GM06990 (cell line): Measurements from ENCODE around the gene ZNG1A.
"Not testable (repeated sequence)": the region's sequence is repeated elsewhere in the genome, so short reads cannot be mapped to it uniquely, and the experiment has no call there.

Source experiments
- DNase-seq: peaks from one replicate; pipeline ENCODE4 v3.0.0-alpha.2; 2011; ENCODE audit not compliant: insufficient read length; ENCODE audit errors: extremely low read depth
- H3K27me3 ChIP-seq: replicated peaks from 2 replicates; pipeline ENCODE4 v1.6.0; 2011; ENCODE audit warnings: low read length; ENCODE audit not compliant: control insufficient read depth, insufficient read depth
- H3K36me3 ChIP-seq: 2 replicates; pipeline ENCODE4 v1.5.1; 2011; ENCODE audit warnings: low read length; ENCODE audit not compliant: control insufficient read depth, insufficient read depth
- H3K4me3 ChIP-seq: replicated peaks from 2 replicates; pipeline ENCODE4 v1.5.1; 2011; ENCODE audit warnings: low read depth, mild to moderate bottlenecking, control low read depth, low read length
- TF ChIP-seq, protein P1 (sequence below): IDR thresholded peaks from 2 replicates; pipeline ENCODE4 v1.5.1; 2011; ENCODE audit warnings: low read length, control low read depth, mild to moderate bottlenecking, inconsistent platforms; ENCODE audit not compliant: insufficient read depth, poor library complexity, severe bottlenecking

The ZNG1A gene

DNA sequence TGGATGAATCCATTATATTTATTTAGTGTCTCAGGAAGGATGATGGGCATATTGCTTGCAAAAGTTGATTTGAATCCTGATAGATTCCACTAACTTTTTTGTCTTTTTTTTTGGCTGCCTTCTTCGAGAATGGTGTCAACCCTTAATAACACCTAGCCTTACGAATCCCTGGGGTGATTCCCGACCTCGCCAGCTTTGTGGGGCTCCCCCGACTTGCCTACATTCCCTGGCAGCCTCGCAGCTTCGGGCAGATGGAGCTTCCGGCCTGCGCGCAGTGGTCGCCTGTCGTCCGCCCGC is 35.4 kb upstream of the ZNG1A start:
- Histone ChIP-seq H3K27me3 (no peaks in the 10 kb centered on the region), H3K4me3 (peak overlapping the region; percentile 73), H3K36me3 (no peaks in the 10 kb centered on the region)
- TF ChIP-seq, protein P1, sequence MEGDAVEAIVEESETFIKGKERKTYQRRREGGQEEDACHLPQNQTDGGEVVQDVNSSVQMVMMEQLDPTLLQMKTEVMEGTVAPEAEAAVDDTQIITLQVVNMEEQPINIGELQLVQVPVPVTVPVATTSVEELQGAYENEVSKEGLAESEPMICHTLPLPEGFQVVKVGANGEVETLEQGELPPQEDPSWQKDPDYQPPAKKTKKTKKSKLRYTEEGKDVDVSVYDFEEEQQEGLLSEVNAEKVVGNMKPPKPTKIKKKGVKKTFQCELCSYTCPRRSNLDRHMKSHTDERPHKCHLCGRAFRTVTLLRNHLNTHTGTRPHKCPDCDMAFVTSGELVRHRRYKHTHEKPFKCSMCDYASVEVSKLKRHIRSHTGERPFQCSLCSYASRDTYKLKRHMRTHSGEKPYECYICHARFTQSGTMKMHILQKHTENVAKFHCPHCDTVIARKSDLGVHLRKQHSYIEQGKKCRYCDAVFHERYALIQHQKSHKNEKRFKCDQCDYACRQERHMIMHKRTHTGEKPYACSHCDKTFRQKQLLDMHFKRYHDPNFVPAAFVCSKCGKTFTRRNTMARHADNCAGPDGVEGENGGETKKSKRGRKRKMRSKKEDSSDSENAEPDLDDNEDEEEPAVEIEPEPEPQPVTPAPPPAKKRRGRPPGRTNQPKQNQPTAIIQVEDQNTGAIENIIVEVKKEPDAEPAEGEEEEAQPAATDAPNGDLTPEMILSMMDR: no peak
- no peak for DNase-seq

DNA sequence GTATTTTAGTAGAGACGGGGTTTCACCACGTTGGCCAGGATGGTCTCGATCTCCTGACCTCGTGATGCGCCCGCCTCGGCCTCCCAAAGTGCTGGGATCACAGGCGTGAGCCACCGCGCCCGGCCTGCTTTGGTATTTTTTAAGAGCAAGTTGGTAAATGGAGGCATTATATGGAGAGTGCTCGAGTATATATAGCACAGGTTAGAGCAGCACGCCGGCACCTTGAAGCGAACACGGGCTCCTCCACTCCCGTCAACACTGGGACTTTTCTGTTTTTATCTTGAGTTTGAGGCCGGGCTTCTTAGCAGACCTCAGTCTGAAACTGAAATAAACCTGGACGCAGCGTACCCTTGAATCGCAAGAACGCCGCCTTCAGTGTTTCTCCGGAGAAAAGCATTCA is 35.0 kb upstream of the ZNG1A start:
- not testable (repeated sequence) for H3K27me3 ChIP-seq, DNase-seq, H3K36me3 ChIP-seq
- peak overlapping the region; percentile 73 for H3K4me3 ChIP-seq

DNA sequence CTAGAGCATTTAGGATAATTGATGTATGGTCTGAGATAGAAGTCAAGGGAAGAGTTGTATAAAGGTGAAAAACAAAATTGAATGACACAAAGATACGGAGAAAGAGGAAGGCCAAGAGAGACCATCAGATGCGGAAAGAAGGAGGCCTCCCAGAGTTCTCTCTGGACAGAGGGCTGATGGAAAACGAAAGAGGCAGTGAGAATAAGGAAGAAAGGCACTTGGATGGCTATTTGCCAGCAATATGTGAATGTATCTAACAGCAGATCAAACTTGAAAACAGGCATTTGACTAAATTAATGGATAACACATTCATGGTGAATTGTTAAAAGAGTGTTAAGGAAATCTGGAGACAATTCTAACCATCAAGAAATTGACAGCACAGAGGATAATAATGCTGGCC is 33.4 kb upstream of the ZNG1A start:
- Histone ChIP-seq H3K4me3 (no peak overlapping the region), H3K27me3 (no peaks in the 10 kb centered on the region), H3K36me3 (no peaks in the 10 kb centered on the region)
- TF ChIP-seq, protein P1: no peak
- no peak for DNase-seq

DNA sequence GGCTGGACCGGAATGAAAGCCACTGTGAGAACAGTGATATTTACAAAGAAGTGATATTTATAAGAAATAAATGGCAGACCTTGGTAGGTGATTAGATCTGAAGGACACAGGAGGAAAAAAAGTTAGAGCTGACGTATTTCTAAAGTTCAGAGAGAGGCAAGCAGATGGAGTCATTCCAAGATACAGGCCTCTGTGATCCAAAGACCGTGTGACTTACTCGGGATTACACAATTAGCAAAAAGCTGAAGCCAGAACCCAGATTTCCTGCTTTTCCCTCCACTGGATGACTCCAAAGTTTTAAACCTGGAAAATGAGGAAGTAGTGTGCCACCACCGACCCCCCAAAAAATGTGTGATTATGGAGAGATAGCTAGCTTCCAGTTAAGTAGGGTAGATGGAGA is 32.7 kb upstream of the ZNG1A start:
- no peaks in the 10 kb centered on the region for H3K36me3 ChIP-seq
- no peak overlapping the region for H3K4me3 ChIP-seq
- H3K27me3 ChIP-seq: no peaks in the 10 kb centered on the region
- TF ChIP-seq, protein P1: no peak
- no peak for DNase-seq

DNA sequence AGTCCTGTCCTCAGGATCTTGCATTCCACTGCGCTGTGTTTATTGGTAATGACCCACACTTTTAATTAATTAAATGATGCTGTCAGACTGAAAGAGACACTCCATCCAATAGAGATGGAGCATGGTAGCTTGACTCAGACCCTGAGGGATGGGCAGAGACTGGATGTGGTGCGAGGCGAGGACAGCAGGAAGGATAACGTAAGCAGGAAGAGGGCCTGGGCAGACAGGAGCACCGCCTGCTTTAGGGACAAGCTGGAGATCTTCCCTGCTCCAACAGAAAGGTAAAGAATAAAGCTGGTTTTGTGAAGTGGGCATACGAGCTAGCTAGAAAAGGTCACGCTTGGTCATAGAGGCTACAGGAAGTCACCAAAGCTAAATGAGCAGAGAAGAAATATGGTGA is 32.2 kb upstream of the ZNG1A start:
- Histone ChIP-seq H3K27me3 (no peaks in the 10 kb centered on the region), H3K4me3 (no peak overlapping the region), H3K36me3 (no peaks in the 10 kb centered on the region)
- DNase-seq: no peak
- TF ChIP-seq, protein P1: no peak

DNA sequence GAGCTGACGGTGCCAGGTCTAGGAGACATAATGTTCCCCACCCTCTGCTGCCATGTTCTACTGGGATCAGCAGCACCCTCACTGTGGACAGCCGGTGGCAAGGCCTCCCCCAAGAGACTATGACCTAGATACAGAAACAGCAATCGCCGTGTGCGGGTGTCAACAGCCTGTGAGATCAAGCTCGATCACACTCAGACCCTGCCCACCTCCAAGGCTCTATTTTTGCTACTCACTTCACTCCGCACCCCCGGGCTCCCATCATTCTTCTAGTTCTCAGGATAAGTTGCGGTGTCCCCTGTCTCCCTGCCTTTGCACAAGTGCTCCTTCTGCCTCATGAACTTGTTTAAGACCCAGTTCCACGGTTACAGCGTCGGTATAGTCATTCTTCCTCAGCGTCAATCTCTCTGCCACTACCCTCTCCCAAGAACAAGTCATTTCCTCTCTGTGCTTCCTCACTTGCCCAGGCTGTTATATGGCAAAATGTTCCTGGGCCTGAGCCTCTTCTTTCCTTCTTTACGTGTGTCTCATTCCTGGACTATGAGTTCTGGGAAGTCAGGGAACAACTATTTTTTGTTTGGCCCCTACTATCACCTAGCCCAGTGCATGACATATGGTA is 30.4 kb upstream of the ZNG1A start:
- Histone ChIP-seq H3K4me3 (no peak overlapping the region), H3K36me3 (no peaks in the 10 kb centered on the region), H3K27me3 (no peaks in the 10 kb centered on the region)
- no peak for DNase-seq
- TF ChIP-seq, protein P1: no peak
